SU-DHL-6 (cell line): ENCODE measurements around the gene ZNF239.

Experiments
- H2AFZ ChIP-seq: fragments of 200-600 bp; sonication (generic); 2 replicates; pipeline ENCODE4 v1.6.1; 2014; ENCODE audit warnings: low read depth, mild to moderate bottlenecking, moderate library complexity, mixed read lengths, antibody characterized with exemption, low read length; ENCODE audit not compliant: severe bottlenecking
- H3F3A ChIP-seq: fragments of 200-600 bp; shearing (Covaris generic); 2 replicates; pipeline ENCODE4 v1.6.0; 2016; ENCODE audit warnings: antibody characterized with exemption, mild to moderate bottlenecking; ENCODE audit not compliant: insufficient read depth
- H3K27ac ChIP-seq: fragments of 200-600 bp; sonication (generic); 2 replicates; pipeline ENCODE4 v1.5.1; 2016; ENCODE audit warnings: low read depth, mild to moderate bottlenecking, low read length, moderate library complexity, mixed read lengths
- H3K27me3 ChIP-seq: fragments of 200-600 bp; sonication (generic), shearing (Covaris generic); 2 replicates; pipeline ENCODE4 v1.6.0; 2014; ENCODE audit warnings: mild to moderate bottlenecking, low read length
- H3K36me3 ChIP-seq: fragments of 200-600 bp; sonication (generic); 2 replicates; pipeline ENCODE4 v1.6.1; 2014; ENCODE audit warnings: mild to moderate bottlenecking, low read length, mixed read lengths
- H3K4me2 ChIP-seq: fragments of 300-600, 200-600 bp; shearing (Covaris generic), sonication (generic); 2 replicates; pipeline ENCODE4 v1.6.0; 2014; ENCODE audit warnings: low read length, low read depth, mild to moderate bottlenecking; ENCODE audit not compliant: poor library complexity, severe bottlenecking
- H3K4me3 ChIP-seq: fragments of 200-600 bp; sonication (generic); 2 replicates; pipeline ENCODE4 v1.5.1; 2014; ENCODE audit warnings: antibody characterized with exemption, low read length, mild to moderate bottlenecking, mixed read lengths; ENCODE audit not compliant: insufficient read depth, poor library complexity, severe bottlenecking
- H3K79me2 ChIP-seq: fragments of 200-600 bp; sonication (generic); 2 replicates; pipeline ENCODE4 v1.6.1; 2014; ENCODE audit warnings: mild to moderate bottlenecking, low read length, moderate library complexity; ENCODE audit not compliant: insufficient read depth
- H3K9ac ChIP-seq: fragments of 200-600 bp; sonication (generic); 2 replicates; pipeline ENCODE4 v1.7.0; 2014; ENCODE audit warnings: mild to moderate bottlenecking, low read length
- H3K9me2 ChIP-seq: fragments of 200-600 bp; sonication (generic); replicated peaks from 2 replicates; pipeline ENCODE4 v1.6.1; 2014; ENCODE audit warnings: low read length; ENCODE audit not compliant: insufficient read depth
- H3K9me3 ChIP-seq: fragments of 200-600 bp; sonication (generic); 2 replicates; pipeline ENCODE4 v1.6.1; 2014; ENCODE audit warnings: low read length, mixed read lengths; ENCODE audit not compliant: insufficient read depth
- H4K20me1 ChIP-seq: fragments of 200-600 bp; sonication (generic); 2 replicates; pipeline ENCODE4 v1.6.1; 2014; ENCODE audit warnings: low read depth, mild to moderate bottlenecking, antibody characterized with exemption, low read length, moderate library complexity, mixed read lengths
- EZH2phosphoT487 ChIP-seq: fragments of 200-600 bp; sonication (generic), shearing (Covaris generic); conservative IDR thresholded peaks from 2 replicates; pipeline ENCODE4 v1.6.1; 2018; ENCODE audit warnings: mild to moderate bottlenecking, antibody characterized with exemption, low read length, moderate library complexity, mixed read lengths
- TF ChIP-seq, protein P1 (sequence below): fragments of 200-600 bp; sonication (generic); IDR thresholded peaks from one replicate; pipeline ENCODE4 v1.5.1; 2017; ENCODE audit warnings: antibody characterized with exemption, mild to moderate bottlenecking, low read length, moderate library complexity; ENCODE audit not compliant: insufficient read depth, poor library complexity, severe bottlenecking

Gene ZNF239

DNA sequence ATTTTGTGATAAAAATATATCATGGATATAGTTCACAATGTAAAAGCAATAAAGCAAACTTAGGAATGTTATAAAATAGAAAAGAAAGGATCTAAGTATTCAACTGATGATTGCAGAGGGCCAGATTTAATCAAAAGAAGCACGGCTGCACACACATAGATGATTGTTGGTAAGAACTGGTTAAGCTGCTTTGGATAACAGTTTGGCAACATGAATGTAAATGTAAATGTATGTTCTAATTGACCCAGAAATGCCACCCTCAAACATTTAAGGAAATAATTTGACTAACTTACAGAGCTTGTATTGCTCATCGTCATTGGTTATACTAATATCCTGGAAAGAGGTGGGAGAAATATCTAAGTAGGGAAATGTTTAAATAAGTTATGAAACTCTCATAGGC, 45.0 kb upstream of the ZNF239 start:
- H3K9ac ChIP-seq, result no peak overlapping the region
- no peak overlapping the region for H2AFZ ChIP-seq
- no peak overlapping the region for H3K4me3 ChIP-seq
- H3K36me3 ChIP-seq, result peaks cover 30% of the 10 kb centered on the region
- no peaks in the 10 kb centered on the region for H3K9me2 ChIP-seq
- H3K9me3 ChIP-seq, result peaks cover 25% of the 10 kb centered on the region; the same call in 1 of the 2 replicates
- H3K27me3 ChIP-seq, result no peaks in the 10 kb centered on the region
- TF ChIP-seq EZH2phosphoT487, result no peak
- TF ChIP-seq, protein P1, sequence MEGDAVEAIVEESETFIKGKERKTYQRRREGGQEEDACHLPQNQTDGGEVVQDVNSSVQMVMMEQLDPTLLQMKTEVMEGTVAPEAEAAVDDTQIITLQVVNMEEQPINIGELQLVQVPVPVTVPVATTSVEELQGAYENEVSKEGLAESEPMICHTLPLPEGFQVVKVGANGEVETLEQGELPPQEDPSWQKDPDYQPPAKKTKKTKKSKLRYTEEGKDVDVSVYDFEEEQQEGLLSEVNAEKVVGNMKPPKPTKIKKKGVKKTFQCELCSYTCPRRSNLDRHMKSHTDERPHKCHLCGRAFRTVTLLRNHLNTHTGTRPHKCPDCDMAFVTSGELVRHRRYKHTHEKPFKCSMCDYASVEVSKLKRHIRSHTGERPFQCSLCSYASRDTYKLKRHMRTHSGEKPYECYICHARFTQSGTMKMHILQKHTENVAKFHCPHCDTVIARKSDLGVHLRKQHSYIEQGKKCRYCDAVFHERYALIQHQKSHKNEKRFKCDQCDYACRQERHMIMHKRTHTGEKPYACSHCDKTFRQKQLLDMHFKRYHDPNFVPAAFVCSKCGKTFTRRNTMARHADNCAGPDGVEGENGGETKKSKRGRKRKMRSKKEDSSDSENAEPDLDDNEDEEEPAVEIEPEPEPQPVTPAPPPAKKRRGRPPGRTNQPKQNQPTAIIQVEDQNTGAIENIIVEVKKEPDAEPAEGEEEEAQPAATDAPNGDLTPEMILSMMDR, result no peak
- H3K79me2 ChIP-seq, result no peaks in the 10 kb centered on the region
- no peaks in the 10 kb centered on the region for H3F3A ChIP-seq
- H3K4me2 ChIP-seq, result no peak overlapping the region
- no peaks in the 10 kb centered on the region for H4K20me1 ChIP-seq
- H3K27ac ChIP-seq, result no peak overlapping the region

- Histone ChIP-seq H3K36me3 (peaks cover 51% of the 10 kb centered on the region), H3K9me3 (peaks cover 25% of the 10 kb centered on the region; the same call in 1 of the 2 replicates)
These were observed 42.4 kb upstream of the ZNF239 start for GRCh38 chr10:43616697-43617370.

GRCh38 chr10:43610636-43611035, 36.2 kb upstream of the ZNF239 start:
- no peak overlapping the region for H3K4me3 ChIP-seq
- H3F3A ChIP-seq, result 0 out of 2 replicates have a peak, but pooled peaks cover 8% of the 10 kb centered on the region
- H3K9me3 ChIP-seq, result peaks cover 1% of the 10 kb centered on the region; the same call in 1 of the 2 replicates
- H3K4me2 ChIP-seq, result no peak overlapping the region
- H3K9ac ChIP-seq, result no peak overlapping the region
- H3K27ac ChIP-seq, result no peak overlapping the region
- TF ChIP-seq, protein P1, result no peak
- no peak for TF ChIP-seq EZH2phosphoT487
- peaks cover 46% of the 10 kb centered on the region for H3K36me3 ChIP-seq
- no peaks in the 10 kb centered on the region for H4K20me1 ChIP-seq
- no peak overlapping the region for H2AFZ ChIP-seq
- H3K9me2 ChIP-seq, result no peaks in the 10 kb centered on the region
- H3K27me3 ChIP-seq, result no peaks in the 10 kb centered on the region
- H3K79me2 ChIP-seq, result no peaks in the 10 kb centered on the region

More at GRCh38 chr10:43616697-43617370, 42.4 kb upstream of the ZNF239 start:
- Histone ChIP-seq H3K9ac (no peak overlapping the region), H4K20me1 (no peaks in the 10 kb centered on the region), H3K79me2 (no peaks in the 10 kb centered on the region), H2AFZ (no peak overlapping the region), H3K4me3 (no peak overlapping the region), H3K27ac (no peak overlapping the region), H3K9me2 (no peaks in the 10 kb centered on the region), H3K4me2 (no peak overlapping the region), H3F3A (no peaks in the 10 kb centered on the region), H3K27me3 (no peaks in the 10 kb centered on the region)
- TF ChIP-seq, protein P1, result no peak
- TF ChIP-seq EZH2phosphoT487, result no peak
